HepG2 (cell line): ENCODE data around the gene RAB38. TPM values are rescaled to one million over a fixed set of nuclear protein-coding genes. Genes with fewer than 3 reads are reported as not detected.

Experiments
- ATAC-seq: fragments of 200-7000 bp; cut with Tn5 transposase; 3 replicates; pipeline ENCODE4 v1.9.1; 2020; ENCODE audit warnings: mild to moderate bottlenecking, moderate library complexity
- BruUV-seq: library from RNA; stranded (reverse); fragments of 400-500 nt; replicated peaks from 2 replicates; lab custom pipeline; 2021; lab: Mats Ljungman, UMichigan
- CTCF ChIA-PET: fragments of 300-600 bp; formaldehyde crosslinking; extraction: SDS; loops from one replicate; lab custom pipeline; 2021; ENCODE audit warnings: low total read pairs, inconsistent platforms, low intra/inter-chr PET ratio; lab: Yijun Ruan, JAX
- POLR2A ChIA-PET: fragments of 350-600 bp; sonication (Branson Sonifier 250); formaldehyde crosslinking; loops from one replicate; lab custom pipeline; 2020; ENCODE audit warnings: antibody characterized with exemption, inconsistent platforms; lab: Yijun Ruan, JAX
- DNase-seq: peaks from one replicate; pipeline ENCODE4 v3.0.0-alpha.2; 2015; ENCODE audit warnings: low spot score
- FAIRE-seq: peaks from 3 replicates; lab custom pipeline; 2011; peaks lifted over from hg19 to GRCh38; lab: Jason Lieb, UNC
- H2AFZ ChIP-seq: one replicate; pipeline ENCODE4 v1.6.1; 2011; ENCODE audit warnings: low read length, inconsistent platforms
- H3K27ac ChIP-seq: fragments of 300-600 bp; 3 replicates; pipeline ENCODE4 v1.8.0; 2011; ENCODE audit warnings: mixed run types, mild to moderate bottlenecking, mixed read lengths, low read length, inconsistent platforms; ENCODE audit not compliant: insufficient read depth; ENCODE audit errors: extremely low read length
- H3K27me3 ChIP-seq, 2 experiments: fragments of 200-600 bp in 1 of 2; 2 replicates in 1 of 2; 3 replicates in 1 of 2; pipeline versions ENCODE4 v1.6.0 to v1.8.0; 2011; ENCODE audit warnings: low read length in 2 of 2, mild to moderate bottlenecking in 2 of 2, moderate library complexity in 2 of 2, inconsistent platforms in 1 of 2; ENCODE audit not compliant: insufficient read depth in 2 of 2, control insufficient read depth in 1 of 2
- H3K36me3 ChIP-seq, 2 experiments: fragments of 200-600 bp in 1 of 2; replicated peaks in 1 of 2; 2 replicates in 1 of 2; 3 replicates in 1 of 2; pipeline versions ENCODE4 v1.5.1 to v1.8.0; 2011; ENCODE audit warnings: low read length in 2 of 2, inconsistent platforms in 1 of 2; ENCODE audit not compliant: insufficient read depth in 2 of 2, control insufficient read depth in 1 of 2
- H3K4me1 ChIP-seq: 2 replicates; pipeline ENCODE4 v1.5.1; 2012; ENCODE audit warnings: low read length, inconsistent platforms; ENCODE audit not compliant: insufficient read depth
- H3K4me2 ChIP-seq: 2 replicates; pipeline ENCODE4 v1.6.0; 2011; ENCODE audit warnings: low read depth, low read length, inconsistent platforms
- H3K4me3 ChIP-seq, 3 experiments: fragments of 200-600 bp in 1 of 3; sonication (generic), shearing (Covaris generic) in 1 of 3; replicated peaks in 1 of 3; 2 replicates each; pipeline ENCODE4 v1.5.1; 2011 to 2016; ENCODE audit warnings: low read length in 3 of 3, inconsistent platforms in 2 of 3, low read depth in 2 of 3, mild to moderate bottlenecking in 2 of 3, control low read depth in 1 of 3, mixed read lengths in 1 of 3; ENCODE audit not compliant: insufficient read depth in 1 of 3
- H3K79me2 ChIP-seq: one replicate; pipeline ENCODE4 v1.6.1; 2011; ENCODE audit warnings: low read length, inconsistent platforms; ENCODE audit not compliant: insufficient read depth
- H3K9ac ChIP-seq: 2 replicates; pipeline ENCODE4 v1.6.0; 2011; ENCODE audit warnings: mild to moderate bottlenecking, low read depth, low read length, inconsistent platforms; ENCODE audit not compliant: insufficient read depth
- H3K9me3 ChIP-seq: 2 replicates; pipeline ENCODE4 v1.5.1; 2012; ENCODE audit warnings: mild to moderate bottlenecking, low read length
- H4K20me1 ChIP-seq: 2 replicates; pipeline ENCODE4 v1.6.0; 2011; ENCODE audit warnings: inconsistent platforms, mild to moderate bottlenecking, low read length, moderate library complexity; ENCODE audit not compliant: insufficient read depth
- ATF3 ChIP-seq: sonication (generic); formaldehyde crosslinking; IDR thresholded peaks from 2 replicates; pipeline ENCODE4 v1.4.0; 2020; ENCODE audit warnings: missing genetic modification reagents
- ATRX ChIP-seq: sonication (generic); formaldehyde crosslinking; IDR thresholded peaks from 2 replicates; pipeline ENCODE4 v1.4.0; 2020; ENCODE audit warnings: missing genetic modification reagents, borderline replicate concordance
- GLMP ChIP-seq: sonication (generic); formaldehyde crosslinking; IDR thresholded peaks from 2 replicates; pipeline ENCODE4 v1.9.0; 2021; ENCODE audit warnings: missing genetic modification reagents, mild to moderate bottlenecking, borderline replicate concordance
- GPN1 ChIP-seq: sonication (generic); formaldehyde crosslinking; IDR thresholded peaks from 2 replicates; pipeline ENCODE4 v1.5.1; 2020; ENCODE audit warnings: missing genetic modification reagents, borderline replicate concordance
- HOXA3 ChIP-seq: sonication (generic); formaldehyde crosslinking; IDR thresholded peaks from 2 replicates; pipeline ENCODE4 v1.5.0; 2020; ENCODE audit warnings: missing genetic modification reagents
- KDM6A ChIP-seq: IDR thresholded peaks from 2 replicates; pipeline ENCODE4 v1.6.1; 2016; ENCODE audit warnings: low read depth
- MAZ ChIP-seq, 2 experiments: sonication (generic) in 1 of 2; formaldehyde crosslinking in 1 of 2; IDR thresholded peaks; 2 replicates each; pipeline versions ENCODE4 v1.5.0 to v1.6.1; 2012 to 2020; ENCODE audit warnings: low read depth in 2 of 2, mild to moderate bottlenecking in 2 of 2, borderline replicate concordance in 1 of 2, improper control_type of control experiment in 1 of 2, low read length in 1 of 2, missing genetic modification reagents in 1 of 2, moderate library complexity in 1 of 2
- NFIC ChIP-seq: IDR thresholded peaks from 2 replicates; pipeline ENCODE4 v1.6.1; 2012; ENCODE audit warnings: mild to moderate bottlenecking, low read length, inconsistent platforms
- PAXIP1 ChIP-seq: sonication (generic); formaldehyde crosslinking; conservative IDR thresholded peaks from 2 replicates; pipeline ENCODE4 v1.4.0; 2020; ENCODE audit warnings: mild to moderate bottlenecking, missing genetic modification reagents, moderate library complexity
- SMAD1 ChIP-seq: sonication (generic); formaldehyde crosslinking; IDR thresholded peaks from 2 replicates; pipeline ENCODE4 v1.4.0; 2020; ENCODE audit warnings: missing genetic modification reagents, low read depth, mild to moderate bottlenecking, borderline replicate concordance
- U2AF1 ChIP-seq: fragments of 200-400 bp; formaldehyde crosslinking; optimal IDR thresholded peaks from 2 replicates; pipeline ENCODE3; 2017; ENCODE audit warnings: mild to moderate bottlenecking, low read depth, low read length
- ZNF574 ChIP-seq: sonication (generic); formaldehyde crosslinking; IDR thresholded peaks from 2 replicates; pipeline ENCODE4 v1.4.0; 2020; ENCODE audit warnings: missing genetic modification reagents
- ZSCAN29 ChIP-seq: sonication (generic); formaldehyde crosslinking; conservative IDR thresholded peaks from 2 replicates; pipeline ENCODE4 v1.4.0; 2020; ENCODE audit warnings: mild to moderate bottlenecking, missing genetic modification reagents
- ZUFSP ChIP-seq: sonication (generic); formaldehyde crosslinking; IDR thresholded peaks from 2 replicates; pipeline ENCODE4 v1.9.0; 2021; ENCODE audit warnings: missing genetic modification reagents, mild to moderate bottlenecking, borderline replicate concordance
- WGBS: methylation state at CpG from one replicate; pipeline ENCODE4 v1.1.6; 2017; ENCODE audit warnings: low lambda C conversion rate; 5-methylcytosine and 5-hydroxymethylcytosine counted together
- in situ Hi-C: cut with HindIII; loops from 2 replicates; pipeline ENCODE4 v1.10.0; 2017; ENCODE audit warnings: low pct_unique_long_range_greater_than_20kb; ENCODE audit not compliant: extremely low pct_ligation_motif_present
- intact Hi-C: fragments of 100-400 bp; cut with micrococcal nuclease; formaldehyde crosslinking; loops from one replicate; pipeline ENCODE4 v1.10.0; 2022; ENCODE audit not compliant: unreplicated experiment
- polyA plus RNA-seq, 8 experiments: library from polyadenylated mRNA; depleted of rRNA in 3 of 8; stranded (reverse) in 7 of 8; unstranded in 1 of 8; fragments of >200 nt; fragmentation: Illumina TruSeq in 4 of 8; extraction: Trizol in 4 of 8; gene quantifications; 2 replicates each; pipeline versions ENCODE4 v1.2.1 to v1.2.3, GENCODE V29; 2011 to 2016; ENCODE audit warnings: low read depth in 4 of 8, missing spikeins in 1 of 8, mixed read lengths in 1 of 8; ENCODE audit not compliant: insufficient read depth in 1 of 8
- total RNA-seq, 5 experiments: library from RNA; depleted of rRNA; stranded (reverse); fragments of >200 nt; fragmentation: Illumina TruSeq; extraction: Trizol; gene quantifications; 2 replicates each; pipeline ENCODE4 v1.2.3, GENCODE V29; 2016; ENCODE audit warnings: low read depth in 1 of 5

RAB38 gene
- total and polyA plus RNA-seq, 2 of the 13 experiments (the other 11 are each of a cell fraction or from before 2014, with no cell fraction given), result 0.13 to 0.30 TPM

- ChIA-PET CTCF (no interaction called here), POLR2A (no interaction called here)
- no peak overlapping the region for H3K4me2 ChIP-seq
- H3K36me3 ChIP-seq, result no peaks in the 10 kb centered on the region
- in situ Hi-C loops, result no loop called here
- FAIRE-seq (no peak), DNase-seq (no peak), ATAC-seq (no peak)
- H2AFZ ChIP-seq, result no peak overlapping the region
- H3K9ac ChIP-seq, result no peak overlapping the region
- H3K9me3 ChIP-seq, result peaks cover 8% of the 10 kb centered on the region; the same call in 1 of the 2 replicates
- H3K4me3 ChIP-seq, result no peak overlapping the region
- no peaks in the 10 kb centered on the region for H3K27me3 ChIP-seq
- no peak for TF ChIP-seq ZUFSP (CRISPR knock-in tag)
- no peak for TF ChIP-seq ATRX (CRISPR knock-in tag)
- no peak for TF ChIP-seq ZNF574 (CRISPR knock-in tag)
- no peak for TF ChIP-seq ATF3 (CRISPR knock-in tag)
- TF ChIP-seq GLMP, result no peak
- TF ChIP-seq MAZ (IDR thresholded peaks at IDR 0.05; ENCODE audit: borderline replicate concordance, low read depth, low read length), result no peak
- no peak for TF ChIP-seq MAZ (CRISPR knock-in tag; IDR thresholded peaks at IDR 0.05; ENCODE audit: low read depth)
- no peak for TF ChIP-seq PAXIP1 (CRISPR knock-in tag)
- TF ChIP-seq U2AF1, result no peak
- no peak for TF ChIP-seq HOXA3 (CRISPR knock-in tag)
- TF ChIP-seq ZSCAN29 (CRISPR knock-in tag), result no peak
- TF ChIP-seq GPN1 (CRISPR knock-in tag), result no peak
- no peak for TF ChIP-seq SMAD1 (CRISPR knock-in tag)
- no peak for TF ChIP-seq NFIC
- no peak for TF ChIP-seq KDM6A (CRISPR knock-in tag)
- no peaks in the 10 kb centered on the region for H3K79me2 ChIP-seq
- BruUV-seq, result no TSS peak
- H4K20me1 ChIP-seq, result no peaks in the 10 kb centered on the region
- no peaks in the 10 kb centered on the region for H3K4me1 ChIP-seq
- intact Hi-C loops, result no loop called here
- H3K27ac ChIP-seq, result no peak overlapping the region
- WGBS, result 4% methylated on average over 5 of the region's 5 CpGs
Measured at GRCh38 chr11:88151709-88152265, 23.5 kb downstream of the RAB38 start.
